M059J (cell line): ENCODE measurements around the gene GJA3. TPM values are rescaled to one million over a fixed set of nuclear protein-coding genes. Genes with fewer than 3 reads are reported as not detected.

Experiments
- total RNA-seq: library from RNA; depleted of rRNA; stranded (reverse); fragments of >200 nt; shearing (Covaris generic); gene quantifications from 2 replicates; pipeline ENCODE4 v1.2.3, GENCODE V29; 2014; rRNA removed

GJA3 gene
- total RNA-seq, 1 experiment from 2014 or later, result not detected

Other genes starting within 250 kb of the GJA3 start
- gene ZMYM2, start 202.3 kb downstream of the GJA3 start, total RNA-seq, result 14.8 and 22.1 TPM in 2 replicates
- 0.30 TPM in 1 of 2 replicates, not detected in the other for gene GJB2, start 31.9 kb upstream of the GJA3 start, total RNA-seq
- gene GJB6, start 71.3 kb upstream of the GJA3 start, total RNA-seq, result not detected in 2 replicates